Neural crest cell (in vitro differentiated cells): ENCODE measurements around the gene ZSCAN4. TPM values are rescaled to one million over a fixed set of nuclear protein-coding genes. Genes with fewer than 3 reads are reported as not detected.

Source experiments
- DNase-seq: peaks from one replicate; pipeline ENCODE4 v3.0.0; 2021; ENCODE audit warnings: low read depth, mixed read lengths, low spot score
- H3K27ac Mint-ChIP-seq: one replicate; pipeline ENCODE4 v1.8.0; 2021; ENCODE audit warnings: mild to moderate bottlenecking, mixed read lengths; ENCODE audit not compliant: unreplicated experiment
- H3K27me3 Mint-ChIP-seq: 2 replicates; pipeline ENCODE4 v1.8.0; 2021; ENCODE audit warnings: low read depth, mild to moderate bottlenecking, mixed read lengths
- H3K36me3 Mint-ChIP-seq: 2 replicates; pipeline ENCODE4 v1.8.0; 2021; ENCODE audit warnings: low read depth, mild to moderate bottlenecking, mixed read lengths
- H3K4me1 Mint-ChIP-seq: 2 replicates; pipeline ENCODE4 v1.8.0; 2021; ENCODE audit warnings: mixed read lengths
- H3K4me3 Mint-ChIP-seq: one replicate; pipeline ENCODE4 v1.8.0; 2021; ENCODE audit warnings: mild to moderate bottlenecking, mixed read lengths
- H3K9me3 Mint-ChIP-seq: 2 replicates; pipeline ENCODE4 v1.8.0; 2021; ENCODE audit warnings: mixed read lengths
- CTCF ChIP-seq: fragments of 200-600 bp; sonication (generic); conservative IDR thresholded peaks from 2 replicates; pipeline ENCODE4 v1.5.0; 2021; ENCODE audit warnings: antibody characterized with exemption, mild to moderate bottlenecking
- total RNA-seq: library from RNA; stranded (reverse); gene quantifications from 2 replicates; pipeline ENCODE4 v1.2.1, GENCODE V29; 2021

The ZSCAN4 gene
- total RNA-seq, 1 donor from 2014 or later = not detected

- no peak for DNase-seq
- Mint-ChIP-seq H3K27me3 (no peaks in the 10 kb centered on the region), H3K9me3 (peaks cover 37% of the 10 kb centered on the region), H3K27ac (no peak overlapping the region), H3K36me3 (peaks cover 85% of the 10 kb centered on the region), H3K4me3 (no peak overlapping the region), H3K4me1 (peaks cover 9% of the 10 kb centered on the region)
- no peak for TF ChIP-seq CTCF
Measured at GRCh38 chr19:57701625-57702024, 32.9 kb downstream of the ZSCAN4 start.

GRCh38 chr19:57706346-57706745, 37.6 kb downstream of the ZSCAN4 start:
- H3K4me1 Mint-ChIP-seq = peaks cover 35% of the 10 kb centered on the region

DNA sequence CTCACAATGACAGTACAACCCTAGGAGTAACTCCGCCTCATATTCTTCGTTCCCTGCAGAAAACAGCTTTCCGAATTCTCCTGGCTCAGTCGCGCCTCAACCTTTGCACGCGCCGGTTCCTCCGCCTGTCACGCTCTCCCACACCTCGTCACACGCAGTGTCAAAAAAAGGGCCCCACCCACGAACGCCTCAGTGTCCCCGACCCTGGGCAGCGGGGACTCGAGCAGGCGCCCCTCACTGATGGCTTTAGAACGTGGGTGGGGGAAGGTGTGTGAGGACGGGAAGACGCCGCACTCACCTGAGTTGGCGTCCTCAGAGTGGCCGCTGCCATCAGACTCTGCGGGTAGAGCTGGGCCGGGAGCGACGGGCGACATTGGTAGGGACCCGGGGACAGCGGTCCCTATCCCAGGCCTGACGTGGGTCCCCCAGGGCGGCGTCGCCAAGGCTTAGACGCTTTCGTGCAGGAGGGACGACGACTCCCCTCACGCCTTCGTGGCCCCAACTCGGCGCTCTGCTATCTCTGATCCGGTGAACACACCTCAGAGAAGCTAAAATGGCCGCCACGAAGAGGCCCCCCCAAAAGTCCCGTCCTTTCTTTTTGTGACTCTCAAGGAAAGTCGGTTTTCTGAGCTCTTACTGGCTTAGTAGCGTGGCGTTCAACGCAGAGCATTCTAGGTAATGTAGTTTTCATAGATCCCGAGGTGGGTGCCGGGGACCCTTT, 40.1 kb downstream of the ZSCAN4 start, which contains the start of gene ZNF154:
Gene ZNF154 (minus strand): TSS at position 564 of the 721 bp plus-strand sequence. CDS start 233 bp downstream, at position 331.
- H3K27ac Mint-ChIP-seq = peak within 1 kb of the TSS; percentile 97
- H3K27me3 Mint-ChIP-seq = peaks cover 3% of the 10 kb centered on the region
- H3K4me1 Mint-ChIP-seq = peaks cover 35% of the 10 kb centered on the region
- peaks cover 54% of the 10 kb centered on the region for H3K36me3 Mint-ChIP-seq
- peak; percentile 58 for DNase-seq
- H3K9me3 Mint-ChIP-seq = peaks cover 26% of the 10 kb centered on the region
- H3K4me3 Mint-ChIP-seq = peak within 1 kb of the TSS; percentile 98
- TF ChIP-seq CTCF = no peak

More at GRCh38 chr19:57706346-57706745, 37.6 kb downstream of the ZSCAN4 start:
- peaks cover 3% of the 10 kb centered on the region for H3K27me3 Mint-ChIP-seq
- H3K4me3 Mint-ChIP-seq = peak overlapping the region; percentile 98
- H3K9me3 Mint-ChIP-seq = peaks cover 41% of the 10 kb centered on the region
- H3K27ac Mint-ChIP-seq = no peak overlapping the region
- H3K36me3 Mint-ChIP-seq = peaks cover 73% of the 10 kb centered on the region
- DNase-seq = no peak
- TF ChIP-seq CTCF = no peak

DNA sequence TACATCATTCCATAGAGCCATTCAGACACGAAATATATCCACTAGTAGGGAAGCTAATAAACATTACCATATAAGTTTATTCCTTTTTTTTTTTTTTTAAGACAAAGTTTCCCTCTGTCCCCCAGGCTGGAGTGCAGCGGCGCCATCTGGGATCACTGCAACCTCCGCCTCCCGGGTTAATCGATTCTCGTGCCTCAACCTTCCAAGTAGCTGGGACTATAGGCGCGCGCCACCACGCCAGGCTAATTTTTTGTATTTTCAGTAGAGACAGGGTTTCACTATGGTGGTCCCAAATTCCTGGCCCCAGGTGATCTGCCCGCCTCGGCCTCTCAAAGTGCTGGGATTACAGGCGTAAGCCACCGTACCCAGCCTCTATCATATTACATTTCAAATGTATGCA, 40.9 kb downstream of the ZSCAN4 start:
- DNase-seq = no peak
- peaks cover 3% of the 10 kb centered on the region for H3K27me3 Mint-ChIP-seq
- peaks cover 35% of the 10 kb centered on the region for H3K4me1 Mint-ChIP-seq
- H3K4me3 Mint-ChIP-seq = peak overlapping the region; percentile 98
- H3K36me3 Mint-ChIP-seq = peaks cover 52% of the 10 kb centered on the region
- no peak for TF ChIP-seq CTCF
- H3K27ac Mint-ChIP-seq = no peak overlapping the region
- peaks cover 28% of the 10 kb centered on the region for H3K9me3 Mint-ChIP-seq

GRCh38 chr19:57712222-57712621, 43.5 kb downstream of the ZSCAN4 start:
- no peak overlapping the region for H3K27ac Mint-ChIP-seq
- no peak for TF ChIP-seq CTCF
- H3K9me3 Mint-ChIP-seq = peaks cover 19% of the 10 kb centered on the region
- peaks cover 22% of the 10 kb centered on the region for H3K4me1 Mint-ChIP-seq
- H3K36me3 Mint-ChIP-seq = peaks cover 46% of the 10 kb centered on the region
- peaks cover 3% of the 10 kb centered on the region for H3K27me3 Mint-ChIP-seq
- peak overlapping the region; percentile 36 for H3K4me3 Mint-ChIP-seq
- no peak for DNase-seq
